AG10803 (cell line): Measurements from ENCODE around the gene SLC9A7.

ENCODE experiments used
- DNase-seq: peaks from one replicate; pipeline ENCODE4 v3.0.0; 2010; ENCODE audit warnings: low read depth
- H3K4me3 ChIP-seq: 2 replicates; pipeline ENCODE4 v1.5.1; 2011; ENCODE audit warnings: mild to moderate bottlenecking, low read length, control low read depth
- TF ChIP-seq, protein P1 (sequence below): conservative IDR thresholded peaks from 2 replicates; pipeline ENCODE4 v1.5.1; 2011; ENCODE audit warnings: mild to moderate bottlenecking, low read length, control low read depth, inconsistent platforms

The SLC9A7 gene

DNA sequence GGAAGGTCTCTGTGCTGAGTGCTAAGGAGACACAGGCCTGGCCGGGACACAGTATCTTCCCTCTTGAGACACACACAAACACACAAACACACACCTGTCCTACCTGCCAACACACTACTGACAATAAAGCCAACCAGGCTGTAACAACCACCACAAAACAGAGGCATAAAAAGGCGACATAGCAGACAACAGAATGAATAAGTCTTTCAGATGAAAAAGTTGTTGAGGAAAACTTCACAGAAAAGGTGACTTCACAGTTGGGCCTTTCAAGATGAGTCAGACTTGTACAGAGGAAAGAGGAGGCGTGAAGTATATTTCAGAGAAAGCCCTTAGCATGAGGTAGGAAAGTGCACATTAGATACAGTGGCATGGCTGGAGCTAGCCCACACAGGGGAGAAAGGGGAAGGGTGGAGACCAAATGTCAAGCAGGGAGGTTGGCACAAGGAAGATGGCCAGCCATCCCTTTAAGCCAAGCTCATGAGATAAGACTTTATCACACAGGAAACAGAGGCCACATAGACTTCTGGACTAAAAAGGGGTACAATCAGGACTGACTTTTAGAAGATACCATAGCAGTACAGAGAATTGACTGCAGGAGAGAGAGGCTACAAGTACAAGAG is 54.0 kb downstream of the SLC9A7 start:
- TF ChIP-seq, protein P1, sequence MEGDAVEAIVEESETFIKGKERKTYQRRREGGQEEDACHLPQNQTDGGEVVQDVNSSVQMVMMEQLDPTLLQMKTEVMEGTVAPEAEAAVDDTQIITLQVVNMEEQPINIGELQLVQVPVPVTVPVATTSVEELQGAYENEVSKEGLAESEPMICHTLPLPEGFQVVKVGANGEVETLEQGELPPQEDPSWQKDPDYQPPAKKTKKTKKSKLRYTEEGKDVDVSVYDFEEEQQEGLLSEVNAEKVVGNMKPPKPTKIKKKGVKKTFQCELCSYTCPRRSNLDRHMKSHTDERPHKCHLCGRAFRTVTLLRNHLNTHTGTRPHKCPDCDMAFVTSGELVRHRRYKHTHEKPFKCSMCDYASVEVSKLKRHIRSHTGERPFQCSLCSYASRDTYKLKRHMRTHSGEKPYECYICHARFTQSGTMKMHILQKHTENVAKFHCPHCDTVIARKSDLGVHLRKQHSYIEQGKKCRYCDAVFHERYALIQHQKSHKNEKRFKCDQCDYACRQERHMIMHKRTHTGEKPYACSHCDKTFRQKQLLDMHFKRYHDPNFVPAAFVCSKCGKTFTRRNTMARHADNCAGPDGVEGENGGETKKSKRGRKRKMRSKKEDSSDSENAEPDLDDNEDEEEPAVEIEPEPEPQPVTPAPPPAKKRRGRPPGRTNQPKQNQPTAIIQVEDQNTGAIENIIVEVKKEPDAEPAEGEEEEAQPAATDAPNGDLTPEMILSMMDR = no peak
- no peak overlapping the region for H3K4me3 ChIP-seq
- DNase-seq = peak; percentile 26

DNA sequence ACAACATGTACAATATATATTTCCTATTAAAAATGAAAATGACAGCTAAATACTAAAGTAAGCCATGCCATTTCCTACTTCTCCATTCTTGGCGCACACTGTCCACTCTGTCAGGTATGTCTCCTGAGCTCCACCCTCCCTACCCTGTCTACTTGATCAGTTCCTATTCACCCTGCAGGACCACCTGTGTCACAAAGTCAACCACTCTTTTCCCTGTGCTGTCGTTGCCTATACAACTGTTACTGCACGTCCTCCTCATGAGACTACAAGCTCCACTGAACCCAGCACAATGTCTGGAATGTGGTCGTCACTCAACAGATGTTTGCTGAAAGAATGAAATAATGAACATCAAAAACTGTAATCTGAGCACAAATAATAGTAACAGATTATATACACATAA is 54.9 kb downstream of the SLC9A7 start:
- peak; percentile 45 for DNase-seq
- TF ChIP-seq, protein P1 = no peak
- no peak overlapping the region for H3K4me3 ChIP-seq

DNA sequence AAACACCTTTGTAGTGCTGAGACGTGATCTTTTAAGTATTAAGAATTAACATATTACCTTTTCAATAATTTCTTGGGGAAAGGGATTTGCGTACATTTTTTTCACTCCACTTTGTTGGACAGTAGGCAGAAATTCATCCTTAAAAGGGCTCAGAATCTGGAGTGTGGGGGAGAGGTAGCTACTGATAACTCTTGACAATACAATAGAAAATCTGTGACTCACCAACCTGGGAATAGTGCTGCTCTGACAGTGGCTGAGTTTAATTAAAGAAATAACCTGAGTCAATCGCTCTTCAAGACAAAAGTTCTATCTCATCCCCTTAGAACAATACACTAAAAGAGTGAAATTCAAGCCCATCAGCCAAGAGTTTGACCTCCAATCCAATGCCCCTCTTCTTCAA is 60.2 kb downstream of the SLC9A7 start:
- H3K4me3 ChIP-seq = no peak overlapping the region
- TF ChIP-seq, protein P1 = no peak
- DNase-seq = no peak

DNA sequence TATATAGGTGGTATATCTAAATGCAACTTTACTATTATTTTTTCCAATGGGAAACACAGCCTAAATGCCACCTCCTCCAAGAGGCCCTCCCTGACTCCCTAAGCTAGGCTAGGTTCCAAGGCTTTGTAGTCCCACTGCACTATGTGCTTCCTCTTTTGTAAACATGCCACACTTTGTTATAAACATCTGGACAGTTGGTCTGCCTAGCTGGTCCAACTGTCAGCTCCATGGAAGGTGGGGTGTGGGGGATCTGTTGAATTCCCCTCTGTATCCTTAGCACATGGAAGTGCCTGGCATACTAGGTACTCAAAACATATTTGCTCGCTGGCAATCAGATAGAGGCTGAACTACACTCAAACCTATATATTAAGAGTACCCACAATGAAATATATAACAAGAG is 63.4 kb downstream of the SLC9A7 start:
- H3K4me3 ChIP-seq = no peak overlapping the region
- no peak for DNase-seq
- TF ChIP-seq, protein P1 = no peak

DNA sequence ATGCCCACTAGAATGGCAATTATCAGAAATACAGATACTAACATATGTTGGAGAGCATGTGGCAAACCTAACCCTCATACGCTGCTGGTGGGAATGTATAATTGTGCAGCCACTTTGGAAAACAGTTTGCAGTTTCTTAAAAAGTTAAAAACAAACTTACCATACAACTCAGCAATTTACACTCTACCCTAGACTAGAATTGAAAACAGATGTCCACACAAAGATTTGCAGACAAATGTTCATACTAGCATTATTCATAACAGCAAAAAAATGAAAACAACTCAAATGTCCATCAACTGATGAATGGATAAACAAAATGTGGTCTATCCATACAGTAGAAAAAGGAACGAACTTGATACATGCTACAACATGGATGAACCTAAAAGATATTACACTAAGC is 64.4 kb downstream of the SLC9A7 start:
- DNase-seq = peak; percentile 40
- TF ChIP-seq, protein P1 = no peak
- no peak overlapping the region for H3K4me3 ChIP-seq

DNA sequence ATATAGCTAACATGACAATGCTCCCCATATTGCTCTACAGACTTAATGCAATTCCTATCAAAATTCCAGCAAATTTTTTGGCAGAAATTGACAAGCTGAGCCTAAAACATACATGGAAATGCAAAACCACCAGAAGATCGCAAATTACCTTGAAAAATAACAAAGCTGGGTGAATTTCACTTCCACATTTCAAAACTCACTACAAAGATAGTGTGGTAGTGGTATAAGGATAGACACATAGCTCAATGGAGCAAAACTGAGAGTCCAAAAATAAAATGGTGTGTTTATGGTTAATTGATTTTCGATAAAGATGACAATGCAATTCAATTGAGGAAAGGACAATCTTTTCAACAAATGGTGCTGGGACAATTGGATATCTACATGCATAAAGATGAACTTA is 65.8 kb downstream of the SLC9A7 start:
- no peak for DNase-seq
- TF ChIP-seq, protein P1 = no peak
- H3K4me3 ChIP-seq = no peak overlapping the region

DNA sequence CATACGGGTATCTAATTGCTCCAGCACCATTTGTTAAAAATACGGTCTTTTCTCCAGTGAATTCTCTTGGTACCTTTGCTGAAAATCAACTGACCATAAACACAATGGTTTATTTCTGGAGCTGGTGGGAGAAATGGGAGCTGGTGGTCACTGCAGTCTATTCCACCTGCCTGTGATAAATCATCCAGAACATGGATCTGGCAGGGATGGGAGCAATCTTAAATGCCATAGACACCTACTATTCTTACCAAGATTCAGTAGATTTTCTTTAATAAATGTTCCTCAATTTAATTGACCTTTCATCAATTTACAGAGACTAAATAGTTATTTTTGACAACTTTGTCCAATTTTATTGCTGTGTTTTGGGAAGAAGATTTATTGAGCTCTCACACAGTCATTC is 68.1 kb downstream of the SLC9A7 start:
- DNase-seq = no peak
- H3K4me3 ChIP-seq = no peak overlapping the region
- TF ChIP-seq, protein P1 = no peak
